Suprapubic skin (tissue), 4 donors: ENCODE data around the gene ISG15. TPM values are rescaled to one million over a fixed set of nuclear protein-coding genes. Genes with fewer than 3 reads are reported as not detected.
"Not testable (repeated sequence)": the region's sequence is repeated elsewhere in the genome, so short reads cannot be mapped to it uniquely, and the experiment has no call there.

Source experiments
- DNase-seq, 2 donors: peaks; one replicate each; pipeline ENCODE4 v3.0.0-alpha.2; 2019; ENCODE audit warnings: low spot score in 2 of 2
- H3K27ac ChIP-seq: fragments of 200-600 bp; sonication (generic); one replicate; pipeline ENCODE4 v1.5.1; 2019
- H3K27me3 ChIP-seq: fragments of 200-600 bp; sonication (generic); one replicate; pipeline ENCODE4 v1.5.1; 2019
- H3K36me3 ChIP-seq: fragments of 200-600 bp; sonication (generic); one replicate; pipeline ENCODE4 v1.5.1; 2019
- H3K4me1 ChIP-seq: fragments of 200-600 bp; sonication (generic); one replicate; pipeline ENCODE4 v1.5.1; 2019
- H3K4me3 ChIP-seq: fragments of 200-600 bp; sonication (generic); one replicate; pipeline ENCODE4 v1.5.1; 2019; ENCODE audit warnings: mild to moderate bottlenecking
- H3K9me3 ChIP-seq: fragments of 200-600 bp; sonication (generic); one replicate; pipeline ENCODE4 v1.5.1; 2019
- EP300 ChIP-seq: sonication (generic); formaldehyde crosslinking; IDR thresholded peaks from one replicate; pipeline ENCODE4 v1.6.1; 2017; ENCODE audit warnings: antibody characterized with exemption
- POLR2A ChIP-seq, 2 donors: fragments of 450-650 bp; IDR thresholded peaks; one replicate each; pipeline ENCODE4 v1.6.1; 2017; ENCODE audit warnings: antibody characterized with exemption in 2 of 2, mild to moderate bottlenecking in 2 of 2, moderate library complexity in 2 of 2
- POLR2AphosphoS5 ChIP-seq, 3 donors: sonication (generic); formaldehyde crosslinking; IDR thresholded peaks; one replicate each; pipeline ENCODE4 v1.6.1; 2017; ENCODE audit warnings: antibody characterized with exemption in 3 of 3
- WGBS: methylation state at CpG from one replicate; pipeline ENCODE4 v1.1.5; 2018; 5-methylcytosine and 5-hydroxymethylcytosine counted together
- total RNA-seq, 4 donors: library from RNA; depleted of rRNA; stranded (reverse); fragments of >200 nt; gene quantifications; one replicate each; pipeline ENCODE4 v1.1.0, GENCODE V29; 2016
- TF ChIP-seq, protein P1 (sequence below), 2 donors: fragments of 200-600 bp in 1 of 2; fragments of 450-650 bp in 1 of 2; sonication (generic) in 1 of 2; IDR thresholded peaks; one replicate each; pipeline ENCODE4 v1.5.1; 2016 to 2019; ENCODE audit warnings: antibody characterized with exemption in 2 of 2, mild to moderate bottlenecking in 1 of 2, moderate library complexity in 1 of 2

Gene ISG15
- total RNA-seq, 4 donors from 2014 or later: 5.4 to 10.1 (median 7.9) TPM

DNA sequence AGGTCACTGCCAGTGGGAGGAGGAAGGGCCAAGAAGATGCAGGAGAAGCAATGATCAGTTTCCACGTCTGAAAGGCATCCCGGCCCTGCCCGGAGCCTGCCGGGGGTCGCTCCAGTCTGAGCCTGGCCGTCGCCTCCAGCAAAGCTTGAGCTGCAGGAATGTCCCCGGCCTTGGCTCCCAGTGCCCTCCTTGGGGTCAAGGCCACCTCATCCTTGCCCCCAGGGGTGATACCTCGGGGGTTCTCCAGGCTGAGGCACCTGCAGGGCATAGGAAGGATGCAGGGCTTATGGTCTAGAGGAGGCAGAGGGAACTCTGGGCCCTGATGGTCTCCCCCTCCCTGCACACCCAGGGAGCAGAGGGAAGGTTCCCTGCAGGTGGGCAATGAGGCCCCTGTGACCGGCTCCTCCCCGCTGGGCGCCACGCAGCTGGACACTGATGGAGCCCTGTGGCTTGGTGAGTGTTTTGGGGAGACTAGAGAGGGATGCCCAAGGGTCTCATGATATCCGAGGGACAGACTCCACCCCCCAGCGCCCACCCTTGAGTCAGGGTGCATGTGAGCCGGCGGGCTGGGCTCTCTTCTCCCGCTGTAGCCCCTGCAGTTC is 40.9 kb downstream of the ISG15 start:
- TF ChIP-seq EP300 (no peak), POLR2AphosphoS5 (IDR thresholded peaks at IDR 0.05) (no peak), POLR2A (IDR thresholded peaks at IDR 0.05) (no peak)
- TF ChIP-seq, protein P1, sequence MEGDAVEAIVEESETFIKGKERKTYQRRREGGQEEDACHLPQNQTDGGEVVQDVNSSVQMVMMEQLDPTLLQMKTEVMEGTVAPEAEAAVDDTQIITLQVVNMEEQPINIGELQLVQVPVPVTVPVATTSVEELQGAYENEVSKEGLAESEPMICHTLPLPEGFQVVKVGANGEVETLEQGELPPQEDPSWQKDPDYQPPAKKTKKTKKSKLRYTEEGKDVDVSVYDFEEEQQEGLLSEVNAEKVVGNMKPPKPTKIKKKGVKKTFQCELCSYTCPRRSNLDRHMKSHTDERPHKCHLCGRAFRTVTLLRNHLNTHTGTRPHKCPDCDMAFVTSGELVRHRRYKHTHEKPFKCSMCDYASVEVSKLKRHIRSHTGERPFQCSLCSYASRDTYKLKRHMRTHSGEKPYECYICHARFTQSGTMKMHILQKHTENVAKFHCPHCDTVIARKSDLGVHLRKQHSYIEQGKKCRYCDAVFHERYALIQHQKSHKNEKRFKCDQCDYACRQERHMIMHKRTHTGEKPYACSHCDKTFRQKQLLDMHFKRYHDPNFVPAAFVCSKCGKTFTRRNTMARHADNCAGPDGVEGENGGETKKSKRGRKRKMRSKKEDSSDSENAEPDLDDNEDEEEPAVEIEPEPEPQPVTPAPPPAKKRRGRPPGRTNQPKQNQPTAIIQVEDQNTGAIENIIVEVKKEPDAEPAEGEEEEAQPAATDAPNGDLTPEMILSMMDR (IDR thresholded peaks at IDR 0.05): no peak
- Histone ChIP-seq H3K4me1 (peaks cover 16% of the 10 kb centered on the region), H3K27ac (no peak overlapping the region), H3K4me3 (no peak overlapping the region), H3K36me3 (peaks cover 54% of the 10 kb centered on the region), H3K27me3 (peaks cover 30% of the 10 kb centered on the region), H3K9me3 (no peaks in the 10 kb centered on the region)
- DNase-seq: no peak
- 87% methylated on average over 3 of the region's 18 CpGs for WGBS

DNA sequence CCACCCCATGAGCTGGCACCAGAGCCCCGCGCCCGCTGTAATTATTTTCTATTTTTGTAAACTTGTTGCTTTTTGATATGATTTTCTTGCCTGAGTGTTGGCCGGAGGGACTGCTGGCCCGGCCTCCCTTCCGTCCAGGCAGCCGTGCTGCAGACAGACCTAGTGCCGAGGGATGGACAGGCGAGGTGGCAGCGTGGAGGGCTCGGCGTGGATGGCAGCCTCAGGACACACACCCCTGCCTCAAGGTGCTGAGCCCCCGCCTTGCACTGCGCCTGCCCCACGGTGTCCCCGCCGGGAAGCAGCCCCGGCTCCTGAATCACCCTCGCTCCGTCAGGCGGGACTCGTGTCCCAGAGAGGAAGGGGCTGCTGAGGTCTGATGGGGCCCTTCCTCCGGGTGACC is 41.7 kb downstream of the ISG15 start:
- DNase-seq: no peak
- 90% methylated on average over 15 of the region's 23 CpGs for WGBS
- H3K36me3 ChIP-seq: peaks cover 47% of the 10 kb centered on the region
- H3K4me3 ChIP-seq: no peak overlapping the region
- H3K4me1 ChIP-seq: peaks cover 23% of the 10 kb centered on the region
- H3K27me3 ChIP-seq: peaks cover 38% of the 10 kb centered on the region
- H3K9me3 ChIP-seq: no peaks in the 10 kb centered on the region
- TF ChIP-seq, protein P1 (IDR thresholded peaks at IDR 0.05): no peak
- TF ChIP-seq POLR2A (IDR thresholded peaks at IDR 0.05) (no peak), POLR2AphosphoS5 (IDR thresholded peaks at IDR 0.05) (no peak), EP300 (no peak)
- no peak overlapping the region for H3K27ac ChIP-seq

DNA sequence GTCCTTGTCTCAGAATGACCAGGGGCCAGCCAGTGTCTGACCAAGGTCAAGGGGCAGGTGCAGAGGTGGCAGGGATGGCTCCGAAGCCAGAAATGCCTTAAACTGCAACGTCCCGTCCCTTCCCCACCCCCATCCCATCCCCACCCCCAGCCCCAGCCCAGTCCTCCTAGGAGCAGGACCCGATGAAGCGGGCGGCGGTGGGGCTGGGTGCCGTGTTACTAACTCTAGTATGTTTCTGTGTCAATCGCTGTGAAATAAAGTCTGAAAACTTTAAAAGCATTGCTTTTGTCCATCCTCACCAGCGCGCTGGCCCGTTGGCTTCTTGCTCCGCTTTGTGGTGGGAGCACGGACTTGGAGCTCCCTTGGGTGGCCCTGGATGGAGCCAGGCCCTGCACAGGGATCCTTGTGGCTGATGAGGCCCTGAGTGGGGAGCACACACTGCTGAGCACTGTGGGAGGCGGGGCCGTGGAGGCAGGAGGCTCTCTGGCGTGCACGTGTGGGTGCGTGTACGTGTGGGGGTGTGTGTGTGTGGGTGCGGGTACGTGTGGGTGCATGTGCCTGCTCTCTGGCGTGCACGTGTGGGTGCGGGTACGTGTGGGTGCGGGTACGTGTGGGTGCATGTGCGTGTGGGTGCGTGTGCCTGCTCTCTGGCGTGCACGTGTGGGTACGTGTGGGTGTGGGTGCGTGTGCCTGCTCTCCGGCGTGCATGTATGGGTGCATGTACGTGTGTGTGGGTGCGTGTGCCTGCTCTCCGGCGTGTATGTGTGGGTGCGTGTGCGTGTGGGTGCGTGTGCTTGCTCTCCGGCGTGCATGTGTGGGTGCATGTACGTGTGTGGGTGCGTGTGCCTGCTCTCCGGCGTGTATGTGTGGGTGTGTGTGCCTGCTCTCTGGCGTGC is 42.8 kb downstream of the ISG15 start:
- no peak overlapping the region for H3K27ac ChIP-seq
- TF ChIP-seq EP300: no peak
- no peak for TF ChIP-seq POLR2AphosphoS5 (IDR thresholded peaks at IDR 0.05)
- TF ChIP-seq, protein P1 (IDR thresholded peaks at IDR 0.05): no peak
- no peak for TF ChIP-seq POLR2A (IDR thresholded peaks at IDR 0.05)
- H3K27me3 ChIP-seq: peaks cover 49% of the 10 kb centered on the region
- peaks cover 27% of the 10 kb centered on the region for H3K4me1 ChIP-seq
- 80% methylated on average over 40 of the region's 50 CpGs for WGBS
- no peaks in the 10 kb centered on the region for H3K9me3 ChIP-seq
- no peak for DNase-seq
- no peak overlapping the region for H3K4me3 ChIP-seq
- peaks cover 37% of the 10 kb centered on the region for H3K36me3 ChIP-seq

DNA sequence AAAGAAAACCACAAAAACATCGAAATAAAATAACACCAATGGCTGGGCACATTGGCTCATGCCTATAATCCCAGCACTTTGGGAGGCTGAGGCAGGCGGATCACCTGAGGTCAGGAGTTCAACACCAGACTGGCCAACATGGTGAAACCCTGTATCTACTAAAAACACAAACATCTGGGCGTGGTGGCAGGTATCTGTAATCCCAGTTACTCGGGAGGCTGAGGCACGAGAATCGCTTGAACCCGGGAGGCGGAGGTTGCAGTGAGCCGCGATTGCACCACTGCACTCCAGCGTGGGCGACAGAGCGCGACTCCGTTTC is 44.4 kb downstream of the ISG15 start:
- not testable (repeated sequence) for H3K9me3 ChIP-seq, H3K4me3 ChIP-seq, H3K27ac ChIP-seq, DNase-seq
- peaks cover 33% of the 10 kb centered on the region for H3K4me1 ChIP-seq
- WGBS: 78% methylated on average over 15 of the region's 15 CpGs
- peaks cover 26% of the 10 kb centered on the region for H3K36me3 ChIP-seq
- peaks cover 64% of the 10 kb centered on the region for H3K27me3 ChIP-seq

DNA sequence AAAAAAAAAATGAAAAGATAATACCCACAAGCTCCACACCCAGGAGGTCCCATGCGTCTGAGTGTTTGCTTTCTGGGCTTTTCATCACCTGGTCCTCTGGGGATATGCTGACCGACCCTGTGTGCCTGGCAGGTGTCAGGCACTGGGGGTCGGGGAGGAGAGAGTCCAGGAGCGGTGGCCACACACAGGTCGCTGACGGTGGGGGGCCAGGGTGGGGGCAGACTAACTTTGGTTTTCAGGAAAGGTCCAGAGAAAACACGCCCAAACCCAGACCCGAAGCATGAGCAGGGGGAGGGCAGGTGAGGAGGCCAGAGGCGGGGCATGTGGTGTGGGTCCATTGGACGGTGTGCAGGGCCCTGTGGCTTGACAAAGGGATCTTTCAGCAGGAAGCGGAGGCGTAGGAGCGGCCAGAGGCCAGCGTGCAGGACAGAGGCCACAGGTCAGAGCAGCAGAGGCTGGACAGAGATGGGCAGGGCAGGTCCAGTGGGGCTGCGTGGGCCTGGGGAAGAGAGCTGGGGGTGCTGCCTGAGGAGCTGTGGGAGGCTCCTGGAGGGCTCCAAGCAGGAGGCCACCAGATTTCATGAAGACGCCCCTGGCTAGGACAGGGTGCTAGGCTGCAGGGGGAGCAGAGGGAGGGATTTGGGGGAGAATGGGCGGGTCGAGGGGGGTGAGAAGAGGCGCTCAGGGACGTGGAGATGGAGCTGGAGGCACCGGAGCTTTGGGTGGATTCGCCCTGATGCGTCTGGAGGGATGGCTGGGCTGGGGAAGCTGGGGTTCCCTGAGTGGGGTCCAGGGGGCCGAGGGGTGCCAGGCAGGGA is 45.0 kb downstream of the ISG15 start:
- peaks cover 21% of the 10 kb centered on the region for H3K36me3 ChIP-seq
- H3K4me1 ChIP-seq: peaks cover 36% of the 10 kb centered on the region
- peaks cover 69% of the 10 kb centered on the region for H3K27me3 ChIP-seq
- H3K4me3 ChIP-seq: peak overlapping the region; percentile 57
- H3K9me3 ChIP-seq: no peaks in the 10 kb centered on the region
- no peak overlapping the region for H3K27ac ChIP-seq
- no peak for DNase-seq
- TF ChIP-seq POLR2AphosphoS5 (IDR thresholded peaks at IDR 0.05) (no peak), EP300 (no peak), POLR2A (IDR thresholded peaks at IDR 0.05) (no peak)
- TF ChIP-seq, protein P1 (IDR thresholded peaks at IDR 0.05): no peak
- WGBS: 26% methylated on average over 24 of the region's 24 CpGs
